ENCODE data around the gene QRICH2. TPM values are rescaled to one million over a fixed set of nuclear protein-coding genes. Genes with fewer than 3 reads are reported as not detected.
A peak's percentile ranks its signal among the peaks of the same experiment; 100 is the strongest.
"Not testable (repeated sequence)": the region's sequence is repeated elsewhere in the genome, so short reads cannot be mapped to it uniquely, and the experiment has no call there.

The QRICH2 gene
- total RNA-seq, 1 donor from 2014 or later, result 12.2 TPM

DNA sequence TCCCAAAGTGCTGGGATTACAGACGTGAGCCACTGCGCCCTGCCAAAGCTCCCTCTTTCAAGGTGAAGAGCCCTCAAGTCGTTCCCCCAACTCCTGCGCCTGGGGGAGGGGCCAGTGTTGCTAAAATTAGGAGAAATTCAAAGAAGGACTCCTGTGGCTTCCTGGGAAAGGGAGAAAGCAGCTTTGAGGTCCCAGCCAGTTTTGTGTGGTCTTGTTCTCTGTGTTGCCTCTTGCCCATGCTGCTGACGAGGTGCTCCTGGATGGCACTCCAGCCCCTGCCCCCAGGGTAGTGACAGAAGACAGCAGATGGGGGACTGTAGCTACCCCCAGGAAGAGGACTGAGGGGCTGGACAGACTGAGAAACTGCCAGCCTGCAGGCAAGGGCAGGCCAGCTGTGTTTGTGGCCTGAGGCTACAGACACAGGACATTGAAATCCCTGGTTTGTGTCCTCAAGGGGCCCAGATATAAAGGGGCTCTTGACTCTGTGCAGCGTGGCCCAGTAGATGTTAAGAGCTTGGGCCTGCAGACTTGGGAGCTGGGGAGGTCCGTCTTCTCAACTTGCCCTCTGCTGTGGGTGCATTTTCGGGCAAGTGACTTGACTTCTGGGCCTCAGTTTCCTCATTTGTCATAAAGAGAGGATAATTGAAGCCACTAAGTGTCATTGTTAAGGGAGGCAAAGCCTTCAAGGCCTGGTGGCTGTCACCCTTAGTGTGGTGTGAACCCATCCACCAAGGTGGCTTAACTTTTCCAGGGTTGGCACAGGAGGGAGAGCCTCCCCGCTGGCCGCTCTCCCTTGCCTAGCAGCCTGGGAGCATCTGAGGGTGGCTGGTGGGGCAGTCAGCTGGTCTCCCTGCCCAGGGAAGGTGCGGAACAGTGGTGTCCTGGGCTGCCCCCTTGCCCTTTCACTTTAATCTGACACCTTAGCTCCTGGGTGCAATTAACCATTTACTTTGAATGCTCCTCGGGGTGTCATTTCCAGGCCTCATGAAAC, 38.8 kb downstream of the QRICH2 start:
- DNase-seq, result peak; percentile 44
- Mint-ChIP-seq H3K4me3 (ENCODE audit: unreplicated experiment) (peak overlapping the region; percentile 71), H3K9me3 (ENCODE audit: unreplicated experiment) (peaks cover 6% of the 10 kb centered on the region), H3K27ac (ENCODE audit: unreplicated experiment) (peak overlapping the region; percentile 89), H3K4me1 (ENCODE audit: low read depth, unreplicated experiment) (peaks cover 21% of the 10 kb centered on the region), H3K36me3 (ENCODE audit: unreplicated experiment) (no peaks in the 10 kb centered on the region), H3K27me3 (ENCODE audit: unreplicated experiment) (peaks cover 14% of the 10 kb centered on the region)
- TF ChIP-seq, protein P1, sequence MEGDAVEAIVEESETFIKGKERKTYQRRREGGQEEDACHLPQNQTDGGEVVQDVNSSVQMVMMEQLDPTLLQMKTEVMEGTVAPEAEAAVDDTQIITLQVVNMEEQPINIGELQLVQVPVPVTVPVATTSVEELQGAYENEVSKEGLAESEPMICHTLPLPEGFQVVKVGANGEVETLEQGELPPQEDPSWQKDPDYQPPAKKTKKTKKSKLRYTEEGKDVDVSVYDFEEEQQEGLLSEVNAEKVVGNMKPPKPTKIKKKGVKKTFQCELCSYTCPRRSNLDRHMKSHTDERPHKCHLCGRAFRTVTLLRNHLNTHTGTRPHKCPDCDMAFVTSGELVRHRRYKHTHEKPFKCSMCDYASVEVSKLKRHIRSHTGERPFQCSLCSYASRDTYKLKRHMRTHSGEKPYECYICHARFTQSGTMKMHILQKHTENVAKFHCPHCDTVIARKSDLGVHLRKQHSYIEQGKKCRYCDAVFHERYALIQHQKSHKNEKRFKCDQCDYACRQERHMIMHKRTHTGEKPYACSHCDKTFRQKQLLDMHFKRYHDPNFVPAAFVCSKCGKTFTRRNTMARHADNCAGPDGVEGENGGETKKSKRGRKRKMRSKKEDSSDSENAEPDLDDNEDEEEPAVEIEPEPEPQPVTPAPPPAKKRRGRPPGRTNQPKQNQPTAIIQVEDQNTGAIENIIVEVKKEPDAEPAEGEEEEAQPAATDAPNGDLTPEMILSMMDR (IDR thresholded peaks at IDR 0.05; ENCODE audit: partially characterized antibody, unreplicated experiment), result peak; percentile 7

DNA sequence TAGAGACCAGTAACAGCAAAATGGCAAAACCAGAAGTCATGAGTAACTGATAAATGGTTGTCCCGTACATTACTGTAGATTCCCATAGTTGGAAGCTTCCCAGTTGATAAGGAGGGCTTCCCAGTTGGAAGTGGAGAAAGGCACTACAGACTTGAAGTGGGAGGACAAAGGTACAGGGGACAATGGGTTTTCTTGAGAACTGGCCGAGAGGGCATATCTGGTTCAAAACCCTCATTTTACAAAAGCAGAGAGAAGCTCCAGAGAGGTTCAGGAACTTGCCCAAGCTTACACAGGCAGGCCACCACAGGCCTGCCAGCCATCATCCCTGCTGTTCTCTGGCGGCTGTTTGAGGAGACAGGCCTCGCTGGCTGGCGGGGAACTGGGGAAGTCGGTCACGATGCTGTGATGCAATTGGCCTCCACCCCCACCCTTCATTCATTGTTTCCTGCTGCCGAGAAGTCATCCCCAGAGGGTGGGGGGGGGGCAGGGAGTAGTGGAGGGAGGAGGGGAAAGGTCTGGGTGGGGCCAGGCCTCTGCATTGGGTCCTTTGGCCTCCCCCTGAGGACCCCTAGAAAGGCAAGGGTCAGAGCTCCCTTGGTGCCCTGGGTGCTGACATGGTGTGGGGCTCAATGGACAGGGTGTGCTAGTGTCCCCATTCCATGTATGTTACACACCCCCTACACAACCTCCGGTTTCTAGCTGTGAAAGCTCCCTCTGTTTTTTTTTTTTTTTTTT, 39.9 kb downstream of the QRICH2 start:
- TF ChIP-seq, protein P1 (IDR thresholded peaks at IDR 0.05; ENCODE audit: partially characterized antibody, unreplicated experiment), result no peak
- DNase-seq, result peak; percentile 64
- Mint-ChIP-seq H3K4me3 (ENCODE audit: unreplicated experiment) (peak overlapping the region; percentile 77), H3K36me3 (ENCODE audit: unreplicated experiment) (no peaks in the 10 kb centered on the region), H3K27me3 (ENCODE audit: unreplicated experiment) (peaks cover 14% of the 10 kb centered on the region), H3K9me3 (ENCODE audit: unreplicated experiment) (peaks cover 6% of the 10 kb centered on the region), H3K4me1 (ENCODE audit: low read depth, unreplicated experiment) (peaks cover 22% of the 10 kb centered on the region), H3K27ac (ENCODE audit: unreplicated experiment) (peak overlapping the region; percentile 89)

DNA sequence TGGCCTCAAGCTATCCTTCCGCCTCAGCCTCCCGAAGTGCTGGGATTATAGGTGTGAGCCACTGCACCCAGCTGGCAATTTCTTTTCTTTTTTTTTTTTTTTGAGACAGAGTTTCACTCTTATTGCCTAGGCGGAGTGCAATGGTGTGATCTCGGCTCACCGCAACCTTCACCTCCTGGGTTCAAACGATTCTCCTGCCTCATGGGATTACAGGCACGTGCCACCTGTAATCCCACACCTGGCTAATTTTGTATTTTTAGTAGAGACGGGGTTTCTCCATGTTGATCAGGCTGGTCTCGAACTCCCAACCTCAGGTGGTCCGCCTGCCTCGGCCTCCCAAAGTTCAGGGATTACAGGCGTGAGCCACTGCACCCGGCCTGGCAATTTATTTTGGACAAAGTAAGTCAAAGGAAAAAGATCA, 40.5 kb downstream of the QRICH2 start:
- Mint-ChIP-seq H3K4me3 (ENCODE audit: unreplicated experiment) (peak overlapping the region; percentile 77), H3K4me1 (ENCODE audit: low read depth, unreplicated experiment) (peaks cover 22% of the 10 kb centered on the region), H3K27ac (ENCODE audit: unreplicated experiment) (peak overlapping the region; percentile 89), H3K27me3 (ENCODE audit: unreplicated experiment) (peaks cover 14% of the 10 kb centered on the region)
- H3K36me3 Mint-ChIP-seq (ENCODE audit: unreplicated experiment); DNase-seq; H3K9me3 Mint-ChIP-seq (ENCODE audit: unreplicated experiment): not testable (repeated sequence)

DNA sequence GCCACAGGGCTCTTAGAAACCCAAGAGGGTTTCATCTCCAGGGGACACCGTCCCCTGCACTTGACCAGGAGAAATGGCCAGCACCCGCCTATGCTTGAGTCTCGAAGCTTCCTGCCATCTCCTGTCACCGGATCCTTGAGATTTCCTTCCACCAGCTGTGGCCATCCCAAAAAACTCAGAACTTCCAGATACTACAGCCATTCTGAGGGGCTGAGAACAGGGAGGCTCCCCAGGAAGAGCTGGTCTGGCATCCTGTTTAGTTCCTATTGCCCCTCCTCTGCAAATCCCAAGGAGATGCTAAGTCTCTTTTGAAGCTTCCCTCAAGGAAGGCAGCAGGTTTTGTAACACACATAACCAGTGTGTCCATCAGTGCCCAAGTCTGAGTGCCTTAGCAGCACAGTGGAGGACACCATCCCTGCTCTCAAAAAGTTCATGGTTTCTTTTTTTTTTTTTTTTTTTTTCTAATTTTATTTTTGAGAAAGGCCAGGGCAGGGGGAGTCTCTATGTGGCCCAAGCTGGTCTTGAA, 41.0 kb downstream of the QRICH2 start:
- H3K4me3 Mint-ChIP-seq (ENCODE audit: unreplicated experiment), result peak overlapping the region; percentile 88
- no peaks in the 10 kb centered on the region for H3K36me3 Mint-ChIP-seq (ENCODE audit: unreplicated experiment)
- no peak for DNase-seq
- peak overlapping the region; percentile 52 for H3K27ac Mint-ChIP-seq (ENCODE audit: unreplicated experiment)
- peaks cover 22% of the 10 kb centered on the region for H3K4me1 Mint-ChIP-seq (ENCODE audit: low read depth, unreplicated experiment)
- H3K9me3 Mint-ChIP-seq (ENCODE audit: unreplicated experiment), result peaks cover 6% of the 10 kb centered on the region
- TF ChIP-seq, protein P1 (IDR thresholded peaks at IDR 0.05; ENCODE audit: partially characterized antibody, unreplicated experiment), result no peak
- peaks cover 14% of the 10 kb centered on the region for H3K27me3 Mint-ChIP-seq (ENCODE audit: unreplicated experiment)

DNA sequence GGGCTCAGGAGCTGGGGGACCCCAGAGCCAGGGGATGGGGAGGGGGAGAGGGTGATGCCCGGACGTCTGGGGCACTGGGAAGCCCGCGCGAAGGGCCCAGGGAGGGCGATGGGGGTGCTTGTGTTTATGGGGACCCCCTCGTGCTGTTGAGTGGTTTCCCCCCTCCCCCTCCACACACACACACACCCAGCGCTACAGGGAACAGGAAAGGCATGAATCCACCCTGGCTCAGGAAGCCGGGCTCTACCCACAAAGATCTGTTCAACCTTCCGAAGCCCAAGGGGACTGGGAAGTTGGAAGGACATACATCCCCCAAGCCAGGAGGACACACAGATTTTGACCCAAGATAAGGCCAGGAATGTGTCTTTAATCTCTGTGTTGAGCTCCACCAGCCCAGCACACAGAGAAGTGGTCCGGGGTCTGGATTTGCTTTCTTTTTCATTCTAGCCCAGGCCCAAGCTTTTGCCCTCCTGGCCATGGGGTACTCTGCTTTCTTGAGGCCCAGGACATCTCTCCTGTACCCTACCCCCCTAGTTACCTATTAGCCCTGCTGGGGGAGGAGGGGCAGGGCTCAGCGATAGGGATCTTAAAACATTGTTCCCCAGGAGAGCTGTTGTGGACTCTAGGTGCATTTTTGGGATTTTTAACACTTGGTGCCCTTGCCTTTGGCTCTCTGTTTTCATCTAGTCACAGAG, 41.7 kb downstream of the QRICH2 start:
- H3K4me1 Mint-ChIP-seq (ENCODE audit: low read depth, unreplicated experiment), result peaks cover 23% of the 10 kb centered on the region
- no peak for DNase-seq
- peaks cover 14% of the 10 kb centered on the region for H3K27me3 Mint-ChIP-seq (ENCODE audit: unreplicated experiment)
- H3K4me3 Mint-ChIP-seq (ENCODE audit: unreplicated experiment), result peak overlapping the region; percentile 88
- peak overlapping the region; percentile 52 for H3K27ac Mint-ChIP-seq (ENCODE audit: unreplicated experiment)
- no peaks in the 10 kb centered on the region for H3K36me3 Mint-ChIP-seq (ENCODE audit: unreplicated experiment)
- peaks cover 6% of the 10 kb centered on the region for H3K9me3 Mint-ChIP-seq (ENCODE audit: unreplicated experiment)
- TF ChIP-seq, protein P1 (IDR thresholded peaks at IDR 0.05; ENCODE audit: partially characterized antibody, unreplicated experiment), result no peak

Measured in glutamatergic neuron (in vitro differentiated cells).